COLO668 (cell line): ENCODE data around the gene NCAM2.
"Not testable (repeated sequence)": the region's sequence is repeated elsewhere in the genome, so short reads cannot be mapped to it uniquely, and the experiment has no call there.

Experiments used
- DNase-seq: peaks from one replicate; lab custom pipeline; 2025; ENCODE audit not compliant: unreplicated experiment; lab: John Stamatoyannopoulos, UW

Gene NCAM2

DNA sequence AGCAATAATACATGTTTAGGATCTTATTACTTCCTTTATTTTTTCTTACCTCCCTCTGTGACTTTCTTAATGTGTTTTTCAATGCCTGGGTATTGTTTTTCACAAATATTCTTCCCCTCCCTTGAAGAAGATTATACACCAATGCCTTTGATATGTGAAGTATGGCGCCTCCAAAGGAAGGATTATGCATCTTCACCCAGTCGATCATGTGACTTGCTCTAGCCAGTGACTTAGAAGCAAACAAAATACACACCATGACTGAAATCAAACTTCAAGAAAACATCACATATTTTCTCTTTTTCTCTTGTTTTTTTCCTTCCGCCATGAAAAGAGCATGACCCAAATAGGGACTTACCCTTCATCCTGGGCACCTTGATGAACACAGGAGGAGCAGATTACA lies 297.1 kb downstream of the NCAM2 start:
- no peak for DNase-seq

DNA sequence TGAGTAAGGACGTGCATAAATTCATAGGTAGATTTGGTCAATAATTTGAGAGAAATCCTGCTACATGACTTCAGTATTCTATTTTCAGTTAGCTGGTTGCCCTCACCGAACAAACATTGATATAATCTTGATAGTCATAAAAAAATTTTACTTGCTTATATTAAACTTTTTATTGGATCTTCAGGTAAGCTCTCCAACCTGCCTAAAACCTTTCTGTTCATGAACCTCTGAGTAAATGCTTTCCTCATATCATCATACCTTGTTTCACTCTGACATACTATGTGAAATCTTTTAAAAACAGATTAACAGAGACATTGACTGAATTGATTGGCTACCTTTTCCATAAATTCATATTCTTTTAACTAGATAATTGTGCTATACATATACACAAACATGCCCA lies 299.0 kb downstream of the NCAM2 start:
- DNase-seq: no peak

DNA sequence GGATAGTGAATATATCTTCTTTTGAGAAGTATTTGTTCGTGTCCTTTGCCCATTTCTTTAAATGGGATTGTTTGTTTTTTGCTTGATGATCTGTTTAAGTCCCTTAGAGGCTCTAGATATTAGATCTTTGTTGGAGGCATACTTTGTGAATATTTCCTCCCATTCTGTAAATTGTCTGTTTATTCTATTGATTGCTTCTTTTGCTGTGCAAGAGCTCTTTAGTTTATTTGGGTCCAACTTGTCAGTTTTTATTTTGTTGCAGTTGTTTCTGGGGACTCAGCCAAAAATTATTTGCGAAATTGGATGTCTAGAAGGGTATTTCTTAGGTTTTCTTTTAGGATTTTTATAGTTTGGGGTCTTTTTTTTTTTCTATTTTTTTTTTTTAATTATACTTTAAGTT lies 302.8 kb downstream of the NCAM2 start:
- DNase-seq: no peak

DNA sequence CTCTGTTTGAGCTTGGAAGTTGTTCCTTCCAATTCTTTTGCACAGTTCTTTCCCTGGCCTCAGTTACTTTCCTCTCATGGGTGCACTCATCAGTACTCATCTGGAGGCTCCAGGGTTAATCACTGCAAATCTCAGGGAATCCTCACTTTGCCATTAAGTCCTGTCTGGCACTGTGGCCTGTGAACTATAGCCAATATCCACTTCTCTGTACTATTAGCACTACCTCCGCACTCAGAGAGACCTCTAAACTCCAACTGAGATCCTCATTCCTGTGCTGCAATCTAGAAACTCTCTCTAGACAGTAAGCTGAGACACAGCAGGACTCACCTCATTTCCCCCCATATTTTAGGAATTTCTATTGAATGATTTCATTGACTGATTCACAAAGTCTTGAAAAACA lies 311.3 kb downstream of the NCAM2 start:
- no peak for DNase-seq

DNA sequence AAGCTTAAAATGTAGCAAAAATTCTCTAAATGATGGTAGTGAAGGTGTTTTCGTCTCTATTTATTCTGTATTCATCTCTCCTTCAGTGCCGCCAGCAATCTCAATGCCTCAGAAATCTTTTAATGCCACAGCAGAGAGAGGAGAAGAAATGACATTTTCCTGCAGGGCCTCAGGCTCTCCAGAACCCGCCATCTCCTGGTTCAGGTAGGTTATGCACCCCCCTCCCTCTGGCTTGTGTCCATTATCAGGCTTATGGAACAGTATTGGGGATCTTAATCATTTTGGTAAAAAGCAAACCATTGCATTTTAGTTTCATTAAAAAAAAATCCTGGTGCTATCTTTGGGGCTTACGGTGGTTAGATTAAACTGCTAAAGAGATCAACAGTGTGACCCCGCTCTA lies 326.1 kb downstream of the NCAM2 start:
- no peak for DNase-seq

DNA sequence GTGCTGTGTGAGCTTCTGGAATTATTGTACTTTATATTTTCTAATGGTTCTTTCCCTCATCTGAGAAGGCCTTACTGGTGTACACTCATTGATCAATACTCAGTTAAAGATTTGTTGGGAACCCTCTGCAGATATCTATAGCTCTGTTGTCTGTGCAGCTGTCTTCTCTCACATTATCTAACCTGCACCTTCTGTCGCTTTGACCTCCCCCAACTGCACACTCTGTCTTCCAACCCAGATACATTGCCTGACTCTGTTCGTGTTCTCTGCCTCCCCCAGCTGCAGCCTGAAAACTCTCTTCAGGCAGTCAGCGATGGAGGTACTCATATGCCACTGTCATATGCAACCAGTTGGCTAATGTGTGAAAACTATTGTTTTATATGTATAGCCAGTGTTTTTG lies 334.3 kb downstream of the NCAM2 start:
- DNase-seq: no peak

DNA sequence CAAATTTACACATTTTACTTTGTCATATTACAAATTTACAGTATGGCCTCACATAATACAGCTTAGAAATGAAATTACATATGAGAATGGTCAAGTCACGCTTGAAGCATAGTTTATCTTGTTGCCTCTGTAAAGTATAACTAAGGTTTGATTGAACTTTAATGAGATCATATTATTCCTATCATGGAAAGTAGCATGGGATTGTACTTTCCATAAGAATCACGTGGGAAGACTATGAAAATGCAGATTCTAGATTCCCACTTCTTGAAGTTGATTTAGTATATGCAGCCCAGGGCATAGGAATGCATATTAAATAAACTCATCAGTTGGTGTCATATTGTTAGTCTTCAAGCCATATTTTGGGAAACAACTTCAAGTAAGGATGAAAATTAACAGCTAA lies 342.8 kb downstream of the NCAM2 start:
- DNase-seq: no peak

DNA sequence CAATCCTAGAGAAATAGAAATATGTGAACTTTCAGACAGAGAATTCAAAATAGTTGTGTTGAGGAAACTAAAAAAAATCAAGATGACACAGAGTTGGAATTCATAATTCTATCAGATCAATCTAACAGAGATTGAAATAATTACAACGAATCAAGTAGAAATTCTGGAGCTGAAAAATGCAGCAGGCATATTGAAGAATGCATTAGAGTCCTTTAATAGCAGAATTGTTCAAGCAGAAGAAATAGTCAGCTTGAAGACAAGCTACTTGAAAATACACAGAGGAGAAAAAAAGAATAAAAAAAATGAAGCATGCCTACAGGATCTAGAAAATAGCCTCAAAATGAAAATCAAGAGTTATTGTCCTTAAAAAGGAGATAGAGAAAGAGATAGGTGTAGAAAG lies 347.1 kb downstream of the NCAM2 start:
- no peak for DNase-seq

DNA sequence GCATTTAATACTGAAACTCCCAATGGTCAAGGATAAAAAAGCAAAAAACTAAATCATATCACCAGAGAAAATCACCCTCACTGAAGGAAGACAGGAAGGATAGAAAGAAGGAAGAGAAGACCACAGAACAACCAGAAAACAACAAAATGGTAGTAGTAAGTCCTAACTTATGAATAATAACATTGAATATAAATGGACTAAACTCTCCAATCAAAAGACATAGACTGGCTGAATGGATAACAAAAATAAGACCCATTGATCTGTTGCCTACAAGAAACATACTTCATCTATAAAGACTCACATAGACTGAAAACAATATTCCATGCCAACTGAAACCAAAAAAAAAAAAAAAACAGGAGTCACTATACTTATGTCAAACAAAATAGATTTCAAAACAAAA lies 347.7 kb downstream of the NCAM2 start:
- no peak for DNase-seq

DNA sequence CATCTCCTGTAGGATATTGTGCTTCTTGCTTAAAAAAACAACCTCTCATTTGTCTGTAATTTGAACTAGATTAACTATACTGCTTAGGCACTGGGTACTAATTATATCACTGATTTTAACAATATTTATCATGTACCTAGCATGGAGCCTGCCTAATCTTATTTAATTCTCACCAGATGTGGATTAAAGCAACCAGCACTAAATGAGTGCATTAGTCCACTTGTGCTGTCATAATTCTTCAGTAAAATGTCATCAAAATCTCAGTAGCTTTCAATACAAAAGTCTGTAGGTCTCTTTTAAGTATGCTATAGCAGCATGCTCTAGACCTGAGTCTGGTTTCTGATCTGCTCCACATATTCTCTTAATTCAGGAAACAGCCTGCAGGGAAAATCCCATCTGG lies 368.1 kb downstream of the NCAM2 start:
- no peak for DNase-seq

DNA sequence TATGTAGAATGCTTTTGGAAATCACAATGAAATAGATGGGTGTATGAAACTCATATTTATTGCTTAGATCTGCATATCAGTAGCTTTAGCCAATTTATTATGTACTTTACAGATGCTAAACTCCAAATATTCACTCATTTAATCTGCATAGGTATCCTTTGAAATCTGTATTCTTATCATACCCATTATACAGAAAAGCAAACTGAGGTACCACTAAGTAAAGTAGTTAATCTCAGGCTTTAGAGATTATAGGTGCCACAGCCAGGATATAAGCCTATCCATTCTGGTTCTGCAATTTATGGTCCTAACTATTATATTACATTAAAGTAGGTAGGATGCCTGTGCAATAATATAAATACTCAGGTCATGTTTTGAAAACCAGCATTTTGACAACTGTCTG lies 369.4 kb downstream of the NCAM2 start:
- no peak for DNase-seq

DNA sequence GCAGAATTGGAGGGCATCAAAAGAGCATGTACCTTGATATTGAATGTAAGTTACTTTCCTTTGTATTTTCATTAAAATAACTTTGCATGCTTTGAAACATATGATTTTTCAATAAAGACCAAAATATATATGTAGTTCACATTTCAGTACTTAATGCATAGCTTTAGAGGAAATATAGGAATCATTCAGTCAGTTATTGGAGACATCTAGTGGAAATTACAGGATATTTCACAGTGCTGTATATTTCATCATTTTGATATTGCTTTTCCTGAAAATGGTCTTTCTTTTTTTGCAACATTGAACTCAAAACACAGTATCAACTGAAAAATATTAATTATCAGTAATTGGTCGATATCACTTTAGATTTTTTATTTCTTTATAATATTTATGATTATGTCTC lies 375.8 kb downstream of the NCAM2 start:
- DNase-seq: no peak

DNA sequence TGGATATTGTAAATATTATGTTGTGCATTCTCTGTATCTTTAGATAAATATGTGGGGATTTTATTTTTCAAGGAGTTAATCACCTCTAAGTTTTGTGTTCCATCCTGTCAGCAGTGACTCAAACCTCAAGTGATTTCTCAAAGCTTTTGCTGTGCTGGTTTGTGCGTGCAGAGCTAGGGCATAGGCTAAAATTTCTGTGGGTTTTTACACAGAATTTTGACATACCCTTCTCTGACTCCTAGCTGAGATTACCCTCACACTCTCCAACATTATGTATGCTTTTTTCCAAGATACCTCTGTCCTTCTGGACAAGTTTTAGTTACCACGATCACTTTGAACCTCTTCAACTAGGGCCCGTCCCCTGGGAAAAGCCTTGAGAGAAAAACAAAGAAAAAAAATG lies 384.9 kb downstream of the NCAM2 start:
- no peak for DNase-seq

DNA sequence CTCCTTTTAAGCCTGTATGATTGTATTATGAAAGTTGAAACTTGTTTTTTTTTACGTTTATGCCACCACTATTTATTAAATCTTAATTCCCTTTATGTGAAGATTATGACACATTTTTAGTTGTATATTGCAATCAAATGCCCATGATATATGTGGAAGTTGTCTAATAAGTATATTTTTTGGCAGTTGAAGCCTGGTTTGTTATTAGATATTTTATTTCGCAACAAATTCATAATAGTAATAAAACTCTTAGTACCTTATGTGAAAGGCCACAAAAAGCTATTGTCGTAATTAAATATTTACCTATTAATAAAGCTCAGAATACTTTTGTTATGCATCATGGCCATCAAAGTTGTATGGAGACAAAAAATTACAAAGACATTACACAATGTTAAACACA lies 386.8 kb downstream of the NCAM2 start:
- no peak for DNase-seq

DNA sequence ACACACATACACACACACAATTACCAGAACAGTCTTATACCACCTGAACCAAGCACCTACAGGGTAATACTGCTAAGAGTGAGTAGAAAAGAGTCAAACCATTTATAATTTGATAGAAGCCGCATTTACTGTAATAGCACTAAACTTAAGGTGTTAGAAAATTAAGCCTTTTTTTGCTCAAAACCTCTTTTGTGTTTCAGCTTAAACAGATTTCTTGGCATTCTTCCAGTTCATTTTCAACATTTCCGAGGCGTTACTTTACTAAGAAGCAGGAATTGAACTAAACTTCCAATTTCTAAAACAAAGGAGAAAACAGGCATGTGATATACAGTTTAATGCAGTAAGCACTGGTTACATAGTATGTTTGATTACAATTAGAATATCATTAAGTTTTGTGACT lies 387.2 kb downstream of the NCAM2 start:
- no peak for DNase-seq

DNA sequence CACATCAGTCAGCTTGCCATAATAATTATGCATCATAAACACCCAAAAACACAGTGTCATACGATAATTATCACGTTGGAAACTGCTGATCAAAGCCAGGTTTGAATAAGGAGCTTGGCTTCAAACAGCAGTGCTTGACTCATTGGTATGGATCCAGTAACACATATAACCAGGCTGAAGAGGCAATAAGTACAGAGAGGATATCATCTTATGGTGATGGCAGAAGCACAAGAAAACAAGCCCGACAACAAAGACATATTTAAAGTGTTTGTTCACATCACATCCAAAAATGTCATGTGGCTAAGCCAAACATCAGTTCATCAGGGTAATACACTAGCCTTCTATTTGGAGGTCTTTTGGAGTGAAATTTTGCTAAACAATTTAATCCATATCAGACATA lies 389.7 kb downstream of the NCAM2 start:
- no peak for DNase-seq

DNA sequence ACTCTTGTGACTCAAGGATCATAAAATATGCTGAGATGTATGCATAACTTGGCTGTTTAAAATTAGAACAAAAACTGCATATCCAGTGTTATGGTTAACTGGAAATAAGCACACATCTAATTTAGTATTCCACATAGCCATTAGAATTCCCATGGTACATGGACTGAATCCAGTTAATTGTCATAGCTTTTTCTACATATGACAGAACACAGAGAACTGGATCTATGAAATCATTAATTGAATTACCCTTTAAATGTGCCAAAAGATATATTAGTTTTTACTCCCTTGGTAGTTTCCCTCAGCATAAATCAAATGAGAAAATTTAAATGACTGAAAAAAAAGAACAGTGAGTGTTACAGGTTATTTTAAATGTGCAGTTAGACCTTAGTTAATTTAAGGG lies 395.9 kb downstream of the NCAM2 start:
- DNase-seq: no peak

DNA sequence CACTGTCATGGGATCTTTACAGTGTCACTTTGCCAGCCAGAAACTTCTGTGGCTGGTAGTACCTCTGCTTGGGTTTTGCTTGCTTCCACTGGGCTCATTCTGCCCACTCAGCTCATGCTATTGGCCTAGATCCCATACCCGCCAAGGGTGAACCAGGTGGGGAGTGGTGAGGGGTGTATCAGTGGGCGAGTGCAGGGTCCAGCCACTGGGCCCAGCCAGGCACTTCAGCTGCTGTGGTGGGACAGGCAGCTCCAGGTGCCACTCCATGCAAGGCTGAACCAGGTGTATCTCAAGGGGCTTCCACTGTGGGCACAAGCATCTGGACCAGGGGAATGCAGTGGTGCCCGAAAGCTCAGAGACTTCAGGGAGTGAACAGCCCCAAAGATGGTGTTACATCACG lies 398.2 kb downstream of the NCAM2 start:
- no peak for DNase-seq

DNA sequence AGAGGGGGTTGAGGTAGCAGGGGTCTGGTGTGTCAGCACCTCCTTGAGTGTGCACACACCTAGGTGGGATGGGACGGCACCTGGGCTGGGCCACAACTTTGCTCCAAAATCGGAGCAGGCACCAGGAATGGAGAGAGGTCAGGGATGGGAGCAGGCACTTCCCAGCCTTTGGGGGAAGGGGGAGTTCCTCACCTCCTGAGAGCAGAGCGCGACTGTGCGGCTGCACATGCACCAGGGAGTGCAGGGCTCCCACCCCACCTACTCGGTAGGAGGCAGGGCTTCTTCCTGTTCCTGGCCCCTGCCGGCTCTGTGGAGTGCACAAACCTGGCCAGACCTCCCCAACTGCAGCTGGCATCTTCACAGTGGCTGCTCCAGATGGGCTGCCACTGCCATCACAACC lies 399.3 kb downstream of the NCAM2 start:
- no peak for DNase-seq

DNA sequence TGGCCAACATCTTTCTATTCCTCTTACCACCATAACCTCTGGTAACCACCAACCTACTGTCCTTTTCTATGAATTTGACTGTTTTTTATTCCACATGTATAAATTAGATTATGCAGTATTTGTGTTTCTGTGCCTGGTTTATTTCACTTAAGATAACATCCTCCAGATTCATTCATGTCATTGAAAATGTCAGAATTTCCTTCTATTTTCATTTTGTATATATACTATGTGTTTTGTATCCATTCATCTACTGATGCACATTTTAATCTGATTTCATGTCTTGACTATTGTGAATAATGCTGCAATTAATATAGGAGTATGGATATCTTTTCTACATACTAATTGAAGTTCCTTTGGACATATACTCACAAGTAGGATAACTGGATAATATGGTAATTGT lies 403.2 kb downstream of the NCAM2 start:
- DNase-seq: no peak

DNA sequence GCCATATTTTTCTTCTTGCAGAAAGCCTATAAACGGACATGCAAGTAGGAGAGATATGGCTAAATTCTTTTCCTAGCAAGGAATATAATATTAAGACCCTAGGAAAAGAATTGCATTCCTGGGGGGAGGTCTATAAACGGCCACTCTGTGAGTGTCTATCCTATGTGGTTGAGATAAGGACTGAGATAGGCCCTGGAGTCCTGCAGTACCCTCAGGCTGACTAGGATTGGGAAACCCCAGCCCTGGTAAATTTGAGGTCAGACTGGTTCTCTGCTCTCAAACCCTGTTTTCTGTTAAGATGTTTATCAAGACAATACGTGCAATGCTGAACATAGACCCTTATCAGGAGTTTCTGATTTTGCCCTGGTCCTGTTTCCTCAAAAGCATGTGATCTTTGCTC lies 404.0 kb downstream of the NCAM2 start:
- DNase-seq: not testable (repeated sequence)

DNA sequence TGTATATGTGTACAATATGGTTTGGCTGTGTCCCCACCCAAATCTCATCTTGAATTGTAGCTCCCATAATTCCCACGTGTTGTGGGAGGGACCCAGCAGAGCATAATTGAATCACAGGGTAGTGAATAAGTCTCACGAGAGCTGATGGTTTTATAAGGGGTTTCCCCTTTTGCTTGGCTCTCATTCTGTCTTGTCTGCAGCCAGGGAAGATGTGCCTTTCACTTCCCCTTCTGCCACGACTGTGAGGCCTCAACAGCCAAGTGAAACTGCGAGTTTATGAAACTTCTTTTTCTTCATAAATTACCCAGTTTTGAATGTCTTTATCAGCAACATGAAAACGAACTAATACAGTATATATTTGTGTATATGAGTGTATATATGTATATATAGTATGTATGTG lies 406.1 kb downstream of the NCAM2 start:
- not testable (repeated sequence) for DNase-seq

DNA sequence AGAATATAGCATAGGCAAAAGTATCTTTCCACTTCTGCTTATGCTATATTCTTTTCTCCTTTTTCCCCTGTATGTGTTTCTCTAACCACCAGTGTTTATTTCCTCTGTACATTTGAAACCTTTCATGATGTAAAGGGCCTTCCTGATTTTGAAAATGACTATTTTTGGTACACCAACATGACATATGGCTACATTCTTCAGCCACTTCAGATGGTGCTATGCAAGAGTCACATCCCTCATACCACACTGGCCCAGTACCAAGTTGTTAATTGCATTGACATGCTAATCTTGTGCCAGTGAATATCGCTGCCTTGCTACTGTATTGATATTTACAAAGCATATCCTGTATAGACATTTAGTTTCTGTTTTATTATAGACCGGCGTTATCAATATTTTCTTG lies 408.7 kb downstream of the NCAM2 start:
- DNase-seq: no peak

DNA sequence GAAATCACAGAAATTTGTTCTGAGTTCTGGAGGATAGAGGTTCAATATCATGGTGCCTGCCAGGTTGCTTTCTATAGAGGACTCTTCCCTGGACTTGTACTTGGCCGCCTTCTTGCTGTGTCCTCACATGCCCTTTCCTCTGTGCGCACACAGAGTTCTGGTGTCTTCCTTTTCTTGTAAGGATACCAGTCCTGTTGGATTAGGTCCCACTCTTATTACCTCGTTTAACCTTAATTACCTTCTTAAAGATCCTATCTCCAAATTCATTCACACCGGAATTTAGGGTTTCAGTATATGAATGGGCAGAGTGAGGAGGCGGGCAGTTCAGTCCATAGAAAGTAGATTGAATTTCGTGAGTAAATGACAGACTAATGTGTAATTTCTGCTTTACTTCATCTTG lies 413.9 kb downstream of the NCAM2 start:
- DNase-seq: no peak
